ENCODE results near the gene KRTAP10-12. TPM values are rescaled to one million over a fixed set of nuclear protein-coding genes. Genes with fewer than 3 reads are reported as not detected.

KRTAP10-12 gene
- total RNA-seq, 2 experiments from 2014 or later, result not detected

DNA sequence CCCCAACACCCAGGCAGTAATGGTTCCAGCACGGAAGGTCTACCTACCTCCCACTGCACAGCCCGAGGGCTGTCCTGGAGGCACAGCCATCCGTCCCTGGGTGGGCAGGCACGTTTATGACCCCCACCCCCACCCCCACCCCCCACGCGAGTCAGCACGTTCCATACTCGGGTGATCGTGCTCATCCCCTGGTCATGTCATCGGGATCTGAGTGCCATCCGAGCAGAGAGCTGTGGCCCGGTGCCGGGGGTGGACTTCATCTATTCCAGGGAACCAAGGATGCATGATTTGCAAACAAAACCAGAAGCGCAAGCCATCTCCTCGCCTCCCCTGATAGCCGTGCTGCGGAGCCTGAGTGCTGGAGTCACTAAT is 13.3 kb downstream of the KRTAP10-12 start:
- Mint-ChIP-seq H3K27ac (no peak overlapping the region), H3K27me3 (peaks cover 93% of the 10 kb centered on the region), H3K4me1 (ENCODE audit: low read depth) (peaks cover 36% of the 10 kb centered on the region), H3K4me3 (peak overlapping the region; percentile 30), H3K9me3 (no peaks in the 10 kb centered on the region), H3K36me3 (ENCODE audit: low read depth) (no peaks in the 10 kb centered on the region)
- peak; percentile 15 for ATAC-seq (ENCODE audit: poor library complexity)
- no peak overlapping the region for H3K27ac ChIP-seq (ENCODE audit: low read depth in 1 of 2, low read length in 2 of 2)
- no peak overlapping the region for H3K4me3 ChIP-seq (ENCODE audit: low read length)
- peaks cover 7 to 50% of the 10 kb centered on the region in 2 experiments for H3K9me3 ChIP-seq (ENCODE audit: control insufficient read depth in 1 of 2, insufficient read depth in 1 of 2, low read length in 2 of 2)
- peaks cover 76 to 81% of the 10 kb centered on the region in 2 experiments for H3K27me3 ChIP-seq (ENCODE audit: control insufficient read depth in 1 of 2, insufficient read depth in 2 of 2, low read length in 2 of 2)
- TF ChIP-seq, protein P1, sequence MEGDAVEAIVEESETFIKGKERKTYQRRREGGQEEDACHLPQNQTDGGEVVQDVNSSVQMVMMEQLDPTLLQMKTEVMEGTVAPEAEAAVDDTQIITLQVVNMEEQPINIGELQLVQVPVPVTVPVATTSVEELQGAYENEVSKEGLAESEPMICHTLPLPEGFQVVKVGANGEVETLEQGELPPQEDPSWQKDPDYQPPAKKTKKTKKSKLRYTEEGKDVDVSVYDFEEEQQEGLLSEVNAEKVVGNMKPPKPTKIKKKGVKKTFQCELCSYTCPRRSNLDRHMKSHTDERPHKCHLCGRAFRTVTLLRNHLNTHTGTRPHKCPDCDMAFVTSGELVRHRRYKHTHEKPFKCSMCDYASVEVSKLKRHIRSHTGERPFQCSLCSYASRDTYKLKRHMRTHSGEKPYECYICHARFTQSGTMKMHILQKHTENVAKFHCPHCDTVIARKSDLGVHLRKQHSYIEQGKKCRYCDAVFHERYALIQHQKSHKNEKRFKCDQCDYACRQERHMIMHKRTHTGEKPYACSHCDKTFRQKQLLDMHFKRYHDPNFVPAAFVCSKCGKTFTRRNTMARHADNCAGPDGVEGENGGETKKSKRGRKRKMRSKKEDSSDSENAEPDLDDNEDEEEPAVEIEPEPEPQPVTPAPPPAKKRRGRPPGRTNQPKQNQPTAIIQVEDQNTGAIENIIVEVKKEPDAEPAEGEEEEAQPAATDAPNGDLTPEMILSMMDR (IDR thresholded peaks at IDR 0.05), result no peak
- peak in 1 of 14 experiments; percentile 27 for DNase-seq
- intact Hi-C loops (cut with DNase I, micrococcal nuclease), result no loop called here
- POLR2A ChIA-PET, result interaction anchor here (0.8 to 3.2 kb wide), 4 partner anchors 9 to 163 kb away, joined by 4 to 18 read pairs (median 5); partner anchors contain the start of gene KRTAP12-3
- H3K36me3 ChIP-seq (ENCODE audit: insufficient read depth, low read length), result no peaks in the 10 kb centered on the region
- CTCF ChIA-PET, result no interaction called here
- peaks cover 54% of the 10 kb centered on the region for H3K4me1 ChIP-seq (ENCODE audit: insufficient read depth, low read length)

DNA sequence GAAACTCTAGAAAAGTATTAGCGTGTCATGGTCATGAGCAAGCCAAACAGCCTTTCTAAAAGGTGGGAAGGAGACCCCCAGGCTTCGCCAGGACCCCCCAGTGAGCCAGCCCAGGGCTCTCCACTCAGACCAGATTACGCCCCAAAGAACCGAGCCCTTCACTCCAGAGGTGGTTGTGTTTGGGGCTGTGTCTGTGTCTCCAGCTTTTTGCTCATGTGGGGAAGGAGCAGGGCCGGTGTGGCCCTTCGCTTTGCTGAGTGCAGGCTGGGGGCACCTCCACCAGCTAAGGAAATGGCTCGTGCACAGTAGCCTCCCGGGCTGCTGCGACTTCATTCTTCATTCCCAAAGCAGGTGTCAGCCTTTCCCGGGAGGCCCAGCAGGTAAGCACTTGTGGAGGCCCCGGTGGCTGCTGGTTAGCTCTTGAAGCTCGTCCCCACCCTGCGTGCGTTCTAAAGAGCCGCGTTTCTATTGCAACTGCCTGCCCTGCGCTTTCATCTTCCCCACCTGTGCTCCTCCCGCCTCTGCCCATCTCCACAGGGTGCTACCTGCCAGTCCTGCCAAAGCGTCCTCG is 13.9 kb downstream of the KRTAP10-12 start:
- Mint-ChIP-seq H3K27ac (no peak overlapping the region), H3K36me3 (ENCODE audit: low read depth) (no peaks in the 10 kb centered on the region), H3K9me3 (no peaks in the 10 kb centered on the region), H3K27me3 (peaks cover 93% of the 10 kb centered on the region), H3K4me1 (ENCODE audit: low read depth) (peaks cover 39% of the 10 kb centered on the region), H3K4me3 (peak overlapping the region; percentile 48)
- H3K4me1 ChIP-seq (ENCODE audit: insufficient read depth, low read length), result peaks cover 54% of the 10 kb centered on the region
- H3K9me3 ChIP-seq (ENCODE audit: control insufficient read depth in 1 of 2, insufficient read depth in 1 of 2, low read length in 2 of 2), result peaks cover 6 to 48% of the 10 kb centered on the region in 2 experiments
- H3K36me3 ChIP-seq (ENCODE audit: insufficient read depth, low read length), result no peaks in the 10 kb centered on the region
- peak overlapping the region; percentile 0 for H3K4me3 ChIP-seq (ENCODE audit: low read length)
- TF ChIP-seq, protein P1 (IDR thresholded peaks at IDR 0.05), result no peak
- intact Hi-C loops (cut with DNase I, micrococcal nuclease), result no loop called here
- ChIA-PET POLR2A (interaction anchor here (1.2 to 3.2 kb wide), 3 partner anchors 8 to 92 kb away, joined by 5 to 18 read pairs (median 5); partner anchors contain the start of gene KRTAP12-3), CTCF (interaction anchor here (1.0 kb wide), 1 partner anchor 31 kb away, joined by 3 read pairs; no protein-coding TSS in a partner anchor)
- H3K27me3 ChIP-seq (ENCODE audit: control insufficient read depth in 1 of 2, insufficient read depth in 2 of 2, low read length in 2 of 2), result peaks cover 74 to 82% of the 10 kb centered on the region in 2 experiments
- no peak overlapping the region for H3K27ac ChIP-seq (ENCODE audit: low read depth in 1 of 2, low read length in 2 of 2)
- DNase-seq (peak in 3 of 14 experiments; percentile 13 to 32 (median 20)), ATAC-seq (ENCODE audit: poor library complexity) (peak; percentile 28)

DNA sequence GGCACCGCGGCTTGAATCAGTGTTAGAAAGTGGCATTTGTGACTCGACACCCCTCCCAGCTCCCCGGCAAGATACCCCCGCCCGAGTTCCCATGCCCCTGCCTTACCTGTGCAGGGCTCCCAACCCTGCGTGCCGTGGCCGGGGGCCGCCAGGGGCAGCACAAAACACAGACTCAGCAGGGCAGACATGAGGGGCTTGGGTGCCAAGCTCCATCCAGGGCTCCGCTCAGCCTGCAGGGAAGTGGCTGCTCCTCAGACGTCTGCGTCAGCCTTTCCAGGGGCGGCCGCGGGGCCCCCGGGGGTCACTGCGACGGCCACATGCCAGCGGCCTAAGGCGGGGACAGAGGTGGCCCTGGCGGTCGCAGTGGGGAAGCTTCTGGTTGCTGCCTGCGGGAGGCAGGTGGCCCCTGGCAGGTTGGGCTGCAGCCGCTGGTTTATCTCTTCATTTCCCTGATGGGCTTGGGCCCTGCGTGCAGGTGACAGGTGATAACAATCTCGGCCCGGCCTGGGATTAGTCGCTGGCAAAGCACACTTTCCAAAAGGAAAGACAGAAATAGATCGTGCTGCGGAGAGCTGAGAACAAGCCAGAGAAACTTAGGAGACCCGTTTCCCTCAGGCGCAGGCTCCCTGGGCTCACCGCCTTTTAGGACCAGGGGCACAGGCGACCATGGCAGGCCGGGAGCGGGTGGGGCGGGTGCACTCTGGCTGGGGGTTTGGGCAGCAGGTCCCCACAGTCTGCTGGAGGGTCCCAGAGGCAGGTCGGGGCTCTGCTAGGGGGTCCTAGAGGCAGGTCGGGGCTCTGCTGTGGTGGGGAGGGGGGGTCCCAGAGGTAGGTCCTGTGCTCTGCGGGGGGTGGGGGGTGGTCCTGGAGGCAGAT is 14.6 kb downstream of the KRTAP10-12 start, which contains the start of gene TSPEAR:
Gene TSPEAR (minus strand): TSS at position 246 of the 876 bp plus-strand sequence. CDS start 58 bp downstream, at position 188.
- CTCF ChIA-PET, result interaction anchor here (1.0 kb wide), 1 partner anchor 31 kb away, joined by 3 read pairs; no protein-coding TSS in a partner anchor
- TF ChIP-seq, protein P1 (IDR thresholded peaks at IDR 0.05), result no peak
- peaks cover 67 to 75% of the 10 kb centered on the region in 2 experiments for H3K27me3 ChIP-seq (ENCODE audit: control insufficient read depth in 1 of 2, insufficient read depth in 2 of 2, low read length in 2 of 2)
- peaks cover 0 to 41% of the 10 kb centered on the region in 2 experiments for H3K9me3 ChIP-seq (ENCODE audit: control insufficient read depth in 1 of 2, insufficient read depth in 1 of 2, low read length in 2 of 2)
- peaks cover 52% of the 10 kb centered on the region for H3K4me1 ChIP-seq (ENCODE audit: insufficient read depth, low read length)
- peak; percentile 10 for ATAC-seq (ENCODE audit: poor library complexity)
- intact Hi-C loops (cut with DNase I, micrococcal nuclease), result no loop called here
- peak within 1 kb of the TSS; percentile 0 for H3K4me3 ChIP-seq (ENCODE audit: low read length)
- no peaks in the 10 kb centered on the region for H3K36me3 ChIP-seq (ENCODE audit: insufficient read depth, low read length)
- Mint-ChIP-seq H3K27me3 (peaks cover 89% of the 10 kb centered on the region), H3K9me3 (no peaks in the 10 kb centered on the region), H3K27ac (no peak within 1 kb of the TSS), H3K4me1 (ENCODE audit: low read depth) (peaks cover 39% of the 10 kb centered on the region), H3K36me3 (ENCODE audit: low read depth) (no peaks in the 10 kb centered on the region), H3K4me3 (peak within 1 kb of the TSS; percentile 48)
- POLR2A ChIA-PET, result interaction anchor here (3.2 kb wide), 1 partner anchor 54 kb away, joined by 18 read pairs; the partner anchor contains the start of gene KRTAP12-3
- DNase-seq, result peak in 1 of 14 experiments; percentile 32
- no peak within 1 kb of the TSS for H3K27ac ChIP-seq (ENCODE audit: low read depth in 1 of 2, low read length in 2 of 2)

All from CD4-positive, alpha-beta T cell (primary cell).